GM23338 (cell line): ENCODE results near the gene PDE4D. TPM values are rescaled to one million over a fixed set of nuclear protein-coding genes. Genes with fewer than 3 reads are reported as not detected.

Source experiments
- ATAC-seq: fragments of 200-7000 bp; cut with Tn5 transposase; 3 replicates; pipeline ENCODE4 v1.9.1; 2020
- DNase-seq: peaks from one replicate; pipeline ENCODE4 v3.0.0-alpha.2; 2015; ENCODE audit warnings: low spot score
- H2AFZ ChIP-seq: fragments of 200-600 bp; sonication (generic); 2 replicates; pipeline ENCODE4 v1.8.0; 2016; ENCODE audit warnings: antibody characterized with exemption, mild to moderate bottlenecking, moderate library complexity
- H3F3A ChIP-seq: fragments of 200-600 bp; sonication (generic); replicated peaks from 2 replicates; pipeline ENCODE4 v1.8.0; 2017; ENCODE audit warnings: antibody characterized with exemption, mixed run types, low read depth
- H3K27ac ChIP-seq: fragments of 200-600 bp; sonication (generic); 2 replicates; pipeline ENCODE4 v1.6.1; 2016; ENCODE audit warnings: low read depth
- H3K27me3 ChIP-seq: fragments of 200-600 bp; sonication (generic); 2 replicates; pipeline ENCODE4 v1.8.0; 2016; ENCODE audit warnings: mild to moderate bottlenecking, mixed run types, moderate library complexity; ENCODE audit not compliant: insufficient read depth
- H3K36me3 ChIP-seq: fragments of 200-600 bp; sonication (generic); 2 replicates; pipeline ENCODE4 v1.8.0; 2016; ENCODE audit warnings: mild to moderate bottlenecking; ENCODE audit not compliant: insufficient read depth
- H3K4me1 ChIP-seq: fragments of 200-600 bp; sonication (generic); 2 replicates; pipeline ENCODE4 v1.8.0; 2016; ENCODE audit warnings: mild to moderate bottlenecking, moderate library complexity; ENCODE audit not compliant: insufficient read depth
- H3K4me2 ChIP-seq: fragments of 200-600 bp; sonication (generic); 2 replicates; pipeline ENCODE4 v1.7.1; 2017; ENCODE audit warnings: mixed run types
- H3K4me3 ChIP-seq: fragments of 200-600 bp; sonication (generic); 2 replicates; pipeline ENCODE4 v1.6.1; 2016; ENCODE audit warnings: mixed run types
- H3K79me2 ChIP-seq: fragments of 200-600 bp; sonication (generic); replicated peaks from 2 replicates; pipeline ENCODE4 v1.8.0; 2017; ENCODE audit warnings: mild to moderate bottlenecking; ENCODE audit not compliant: insufficient read depth
- H3K9me2 ChIP-seq: fragments of 200-600 bp; sonication (generic); 2 replicates; pipeline ENCODE4 v1.8.0; 2017; ENCODE audit not compliant: insufficient read depth
- H4K20me1 ChIP-seq: fragments of 200-600 bp; sonication (generic); replicated peaks from 2 replicates; pipeline ENCODE4 v1.8.0; 2017; ENCODE audit warnings: mild to moderate bottlenecking; ENCODE audit not compliant: insufficient read depth
- H3K27ac Mint-ChIP-seq: 2 replicates; pipeline ENCODE4 v1.8.0; 2020; ENCODE audit warnings: inconsistent platforms, mild to moderate bottlenecking, moderate library complexity, mixed read lengths
- H3K27me3 Mint-ChIP-seq: 3 replicates; pipeline ENCODE4 v1.8.0; 2022; ENCODE audit warnings: low read depth, mild to moderate bottlenecking, moderate library complexity, mixed read lengths, inconsistent platforms; ENCODE audit not compliant: insufficient read depth, poor library complexity
- H3K36me3 Mint-ChIP-seq: 3 replicates; pipeline ENCODE4 v1.8.0; 2021; ENCODE audit warnings: low read depth, mild to moderate bottlenecking, inconsistent platforms, moderate library complexity, mixed read lengths
- H3K4me1 Mint-ChIP-seq: 3 replicates; pipeline ENCODE4 v1.8.0; 2020; ENCODE audit warnings: mild to moderate bottlenecking, inconsistent platforms, mixed read lengths
- H3K4me3 Mint-ChIP-seq: 3 replicates; pipeline ENCODE4 v1.8.0; 2021; ENCODE audit warnings: moderate library complexity, mild to moderate bottlenecking, inconsistent platforms, mixed read lengths
- H3K9me3 Mint-ChIP-seq: 3 replicates; pipeline ENCODE4 v1.8.0; 2020; ENCODE audit warnings: moderate library complexity, mild to moderate bottlenecking, inconsistent platforms, mixed read lengths
- CTCF ChIP-seq, 2 experiments: fragments of 200-600 bp in 1 of 2; sonication (generic) in 1 of 2; conservative IDR thresholded peaks; 2 replicates each; pipeline versions ENCODE4 v1.5.1 to v1.6.1; 2016 to 2017; ENCODE audit warnings: antibody characterized with exemption in 2 of 2, low read depth in 2 of 2, mild to moderate bottlenecking in 2 of 2, moderate library complexity in 1 of 2
- EZH2 ChIP-seq: fragments of 200-600 bp; sonication (generic); IDR thresholded peaks from one replicate; pipeline ENCODE4 v1.8.0; 2017; ENCODE audit warnings: antibody characterized with exemption, mild to moderate bottlenecking, low read depth; ENCODE audit not compliant: unreplicated experiment
- EZH2phosphoT487 ChIP-seq: fragments of 200-600 bp; sonication (generic); IDR thresholded peaks from one replicate; pipeline ENCODE4 v1.8.1; 2018; ENCODE audit warnings: antibody characterized with exemption; ENCODE audit not compliant: unreplicated experiment
- JUNB ChIP-seq: IDR thresholded peaks from one replicate; pipeline ENCODE4 v1.6.1; 2016; ENCODE audit warnings: antibody characterized with exemption; ENCODE audit not compliant: unreplicated experiment
- NANOG ChIP-seq: IDR thresholded peaks from 2 replicates; pipeline ENCODE4 v1.6.1; 2016; ENCODE audit warnings: antibody characterized with exemption, borderline replicate concordance
- REST ChIP-seq: IDR thresholded peaks from one replicate; pipeline ENCODE4 v1.6.1; 2018; ENCODE audit warnings: antibody characterized with exemption; ENCODE audit not compliant: unreplicated experiment
- STAT1 ChIP-seq: IDR thresholded peaks from one replicate; pipeline ENCODE4 v1.6.1; 2016; ENCODE audit warnings: antibody characterized with exemption; ENCODE audit not compliant: unreplicated experiment
- ZNF114 ChIP-seq: fragments of 250-450 bp; sonication (Bioruptor Pico); IDR thresholded peaks from 2 replicates; pipeline ENCODE4 v1.5.0; 2020; ENCODE audit warnings: mild to moderate bottlenecking, moderate library complexity
- ZNF331 ChIP-seq: fragments of 250-450 bp; sonication (Bioruptor Pico); IDR thresholded peaks from 2 replicates; pipeline ENCODE4 v1.5.0; 2020; ENCODE audit warnings: low read depth, mild to moderate bottlenecking, moderate library complexity
- ZNF462 ChIP-seq: fragments of 250-450 bp; sonication (Bioruptor Pico); IDR thresholded peaks from 2 replicates; pipeline ENCODE4 v1.5.0; 2020; ENCODE audit warnings: mild to moderate bottlenecking, moderate library complexity
- polyA plus RNA-seq: library from polyadenylated mRNA; unstranded; fragments of >200 nt; fragmentation: Nextera tagmentation; extraction: Ambion mirVana; gene quantifications from 2 replicates; pipeline ENCODE4 v1.2.1, GENCODE V29; 2016
- total RNA-seq: library from RNA; depleted of rRNA; stranded (reverse); fragments of >200 nt; shearing (Covaris generic); gene quantifications from 2 replicates; pipeline ENCODE4 v1.2.3, GENCODE V29; 2014

The PDE4D gene
- total and polyA plus RNA-seq, 2 experiments from 2014 or later: 2.1 to 4.7 TPM

GRCh38 chr5:58980890-58981289, 912.6 kb downstream of the PDE4D start:
- H3K4me3 ChIP-seq: no peak overlapping the region
- peak overlapping the region; percentile 49; the same call in 1 of the 2 replicates for H3K4me2 ChIP-seq
- H3F3A ChIP-seq: no peaks in the 10 kb centered on the region
- ATAC-seq (no peak), DNase-seq (peak; percentile 53)
- H3K36me3 Mint-ChIP-seq: no peaks in the 10 kb centered on the region
- H3K4me1 ChIP-seq: peaks cover 3% of the 10 kb centered on the region; the same call in 1 of the 2 replicates
- H3K27ac Mint-ChIP-seq: no peak overlapping the region
- 0 out of 3 replicates have a peak, but pooled peaks cover 4% of the 10 kb centered on the region for H3K9me3 Mint-ChIP-seq
- no peaks in the 10 kb centered on the region for H3K36me3 ChIP-seq
- TF ChIP-seq ZNF462 (CRISPR knock-in tag) (peak; percentile 47; the same call in 1 of the 2 replicates), NANOG (no peak)
- peaks cover 2% of the 10 kb centered on the region for H3K27me3 Mint-ChIP-seq
- H3K27ac ChIP-seq: no peak overlapping the region
- H3K79me2 ChIP-seq: no peaks in the 10 kb centered on the region
- no peaks in the 10 kb centered on the region; the same call in 1 of the 2 replicates for H3K9me2 ChIP-seq
- H4K20me1 ChIP-seq: no peaks in the 10 kb centered on the region
- H2AFZ ChIP-seq: no peak overlapping the region
- H3K27me3 ChIP-seq: no peaks in the 10 kb centered on the region
- no peak overlapping the region for H3K4me3 Mint-ChIP-seq
- H3K4me1 Mint-ChIP-seq: peaks cover 14% of the 10 kb centered on the region

- H3K4me1 Mint-ChIP-seq: peaks cover 8% of the 10 kb centered on the region
- H3K27ac Mint-ChIP-seq: no peak overlapping the region
- TF ChIP-seq EZH2phosphoT487 (no peak), CTCF (conservative IDR thresholded peaks at IDR 0.05; ENCODE audit: low read depth in 2 of 2) (no peak), NANOG (no peak), ZNF331 (no peak), STAT1 (no peak), JUNB (no peak), ZNF114 (CRISPR knock-in tag) (no peak), EZH2 (no peak), REST (no peak)
- ATAC-seq: no peak
- Histone ChIP-seq H3K79me2 (no peaks in the 10 kb centered on the region), H3K36me3 (no peaks in the 10 kb centered on the region), H2AFZ (no peak overlapping the region), H3K27ac (no peak overlapping the region), H3K4me2 (no peak overlapping the region), H3K4me3 (no peak overlapping the region), H4K20me1 (no peaks in the 10 kb centered on the region), H3K27me3 (no peaks in the 10 kb centered on the region), H3K9me2 (no peaks in the 10 kb centered on the region; the same call in 1 of the 2 replicates), H3F3A (no peaks in the 10 kb centered on the region), H3K4me1 (no peaks in the 10 kb centered on the region)
- H3K36me3 Mint-ChIP-seq: no peaks in the 10 kb centered on the region
- no peak overlapping the region for H3K4me3 Mint-ChIP-seq
- peaks cover 2% of the 10 kb centered on the region for H3K27me3 Mint-ChIP-seq
- no peak for DNase-seq
- 0 out of 3 replicates have a peak, but pooled peaks cover 4% of the 10 kb centered on the region for H3K9me3 Mint-ChIP-seq
These were observed 914.4 kb downstream of the PDE4D start for GRCh38 chr5:58979090-58979489.
